ENCODE measurements around the gene CCL20. TPM values are rescaled to one million over a fixed set of nuclear protein-coding genes. Genes with fewer than 3 reads are reported as not detected.

Gene CCL20
- total RNA-seq, 1 donor from 2014 or later = not detected

DNA sequence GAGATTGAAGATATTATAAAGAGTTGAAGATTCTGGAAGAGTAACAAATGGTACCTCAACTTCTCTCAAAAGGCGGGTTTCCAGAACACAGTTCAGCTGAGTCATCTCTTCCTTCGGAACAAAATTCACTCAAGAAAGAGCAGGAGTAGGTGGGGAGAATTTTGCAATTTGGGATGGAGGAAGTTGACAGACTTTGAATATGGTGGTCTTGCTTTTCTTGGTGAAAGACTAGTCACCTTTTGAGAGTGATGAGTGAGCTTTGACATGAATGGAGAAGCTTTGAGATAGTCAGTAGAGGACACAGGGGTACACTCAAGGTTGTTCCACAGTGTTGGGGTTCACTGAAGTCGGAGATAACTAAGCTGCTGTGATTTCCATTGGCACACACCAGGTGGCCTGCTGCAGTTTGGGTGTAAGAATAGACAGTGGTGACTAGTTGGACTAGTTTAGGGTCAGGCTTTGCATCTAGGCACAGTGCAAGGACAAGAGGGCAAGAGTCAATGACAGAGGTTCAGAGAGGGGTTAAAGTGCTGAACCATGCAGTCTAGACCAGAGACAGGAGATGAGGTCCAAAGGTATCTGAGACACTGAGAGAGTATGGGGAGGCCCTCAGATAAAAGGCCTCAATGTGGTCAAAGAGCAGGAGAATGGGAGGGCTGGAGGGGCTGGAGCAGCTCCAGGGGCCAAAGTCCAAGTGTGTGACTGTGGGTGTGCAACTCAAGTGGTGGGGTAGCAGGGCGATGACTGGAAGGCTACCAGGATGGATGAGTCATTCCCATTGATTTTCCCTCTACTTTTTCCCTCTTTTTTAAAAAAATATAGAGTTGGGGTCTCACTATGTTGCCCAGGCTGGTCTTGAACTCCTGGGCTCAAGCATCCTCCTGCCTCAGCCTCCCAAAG is 7.7 kb downstream of the CCL20 start:
- Histone ChIP-seq H3K9me3 (ENCODE audit: insufficient read depth, low read depth, low read length) (no peaks in the 10 kb centered on the region), H2AFZ (ENCODE audit: low read depth, low read length) (no peak overlapping the region), H4K20me1 (ENCODE audit: insufficient read depth, low read length) (no peaks in the 10 kb centered on the region), H3K4me1 (ENCODE audit: insufficient read depth, low read length) (peaks cover 21% of the 10 kb centered on the region), H3K27ac (ENCODE audit: low read depth, low read length) (no peak overlapping the region), H3K4me2 (ENCODE audit: low read length) (no peak overlapping the region), H3K79me2 (ENCODE audit: insufficient read depth, low read length) (no peaks in the 10 kb centered on the region), H3K4me3 (ENCODE audit: insufficient read depth, low read depth, low read length) (no peak overlapping the region), H3K27me3 (ENCODE audit: insufficient read depth, low read length) (no peaks in the 10 kb centered on the region), H3K36me3 (ENCODE audit: insufficient read depth, low read length) (no peaks in the 10 kb centered on the region), H3K9ac (ENCODE audit: low read length) (no peak overlapping the region)
- DNase-seq (ENCODE audit: low read depth) (no peak), FAIRE-seq (no peak)
- Mint-ChIP-seq H3K27me3 (ENCODE audit: low read depth, unreplicated experiment) (peaks cover 4% of the 10 kb centered on the region), H3K4me3 (ENCODE audit: unreplicated experiment) (no peak overlapping the region), H3K27ac (ENCODE audit: unreplicated experiment) (peak overlapping the region; percentile 37), H3K36me3 (ENCODE audit: low read depth, unreplicated experiment) (no peaks in the 10 kb centered on the region), H3K4me1 (ENCODE audit: low read depth, unreplicated experiment) (peaks cover 34% of the 10 kb centered on the region), H3K9me3 (ENCODE audit: unreplicated experiment) (peaks cover 2% of the 10 kb centered on the region)
- no peak for TF ChIP-seq EZH2 (IDR thresholded peaks at IDR 0.05; ENCODE audit: insufficient read depth, low read length)
- TF ChIP-seq, protein P1, sequence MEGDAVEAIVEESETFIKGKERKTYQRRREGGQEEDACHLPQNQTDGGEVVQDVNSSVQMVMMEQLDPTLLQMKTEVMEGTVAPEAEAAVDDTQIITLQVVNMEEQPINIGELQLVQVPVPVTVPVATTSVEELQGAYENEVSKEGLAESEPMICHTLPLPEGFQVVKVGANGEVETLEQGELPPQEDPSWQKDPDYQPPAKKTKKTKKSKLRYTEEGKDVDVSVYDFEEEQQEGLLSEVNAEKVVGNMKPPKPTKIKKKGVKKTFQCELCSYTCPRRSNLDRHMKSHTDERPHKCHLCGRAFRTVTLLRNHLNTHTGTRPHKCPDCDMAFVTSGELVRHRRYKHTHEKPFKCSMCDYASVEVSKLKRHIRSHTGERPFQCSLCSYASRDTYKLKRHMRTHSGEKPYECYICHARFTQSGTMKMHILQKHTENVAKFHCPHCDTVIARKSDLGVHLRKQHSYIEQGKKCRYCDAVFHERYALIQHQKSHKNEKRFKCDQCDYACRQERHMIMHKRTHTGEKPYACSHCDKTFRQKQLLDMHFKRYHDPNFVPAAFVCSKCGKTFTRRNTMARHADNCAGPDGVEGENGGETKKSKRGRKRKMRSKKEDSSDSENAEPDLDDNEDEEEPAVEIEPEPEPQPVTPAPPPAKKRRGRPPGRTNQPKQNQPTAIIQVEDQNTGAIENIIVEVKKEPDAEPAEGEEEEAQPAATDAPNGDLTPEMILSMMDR (IDR thresholded peaks at IDR 0.05; ENCODE audit: insufficient read depth, low read depth, low read length) = no peak

DNA sequence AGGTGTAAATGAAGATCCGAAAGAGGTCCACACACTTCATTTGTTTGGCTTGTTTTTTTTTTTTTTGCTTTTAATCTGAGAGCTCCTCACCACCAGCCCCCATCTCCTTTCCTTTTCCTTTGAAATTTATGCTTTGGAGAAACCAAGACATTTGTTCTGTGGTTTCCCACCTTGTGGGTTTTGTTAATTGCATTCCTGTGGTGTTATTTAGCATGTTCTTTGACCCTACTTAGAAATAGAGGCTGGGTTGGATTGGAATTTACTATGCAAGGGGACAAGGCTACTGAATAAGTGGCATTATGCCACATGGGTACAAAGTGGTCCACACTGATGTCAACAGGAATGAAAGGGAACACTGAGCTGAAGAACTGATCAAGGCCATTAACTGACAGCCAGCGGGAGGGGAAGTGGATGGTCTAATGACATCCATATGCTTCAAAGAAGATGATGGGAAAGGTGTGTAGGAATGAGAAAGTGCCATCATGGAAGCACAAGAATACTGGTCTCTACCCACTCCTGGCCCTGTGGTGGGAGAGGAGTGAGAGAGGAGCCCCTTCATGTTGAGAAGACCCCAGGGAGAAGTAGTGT is 8.9 kb downstream of the CCL20 start:
- no peaks in the 10 kb centered on the region for H4K20me1 ChIP-seq (ENCODE audit: insufficient read depth, low read length)
- no peak for TF ChIP-seq EZH2 (IDR thresholded peaks at IDR 0.05; ENCODE audit: insufficient read depth, low read length)
- TF ChIP-seq, protein P1 (IDR thresholded peaks at IDR 0.05; ENCODE audit: insufficient read depth, low read depth, low read length) = no peak
- no peak overlapping the region for H3K27ac ChIP-seq (ENCODE audit: low read depth, low read length)
- DNase-seq (ENCODE audit: low read depth) (peak; percentile 64), FAIRE-seq (no peak)
- peaks cover 14% of the 10 kb centered on the region for H3K4me1 ChIP-seq (ENCODE audit: insufficient read depth, low read length)
- Mint-ChIP-seq H3K4me3 (ENCODE audit: unreplicated experiment) (no peak overlapping the region), H3K36me3 (ENCODE audit: low read depth, unreplicated experiment) (no peaks in the 10 kb centered on the region), H3K4me1 (ENCODE audit: low read depth, unreplicated experiment) (peaks cover 33% of the 10 kb centered on the region), H3K27me3 (ENCODE audit: low read depth, unreplicated experiment) (peaks cover 4% of the 10 kb centered on the region), H3K27ac (ENCODE audit: unreplicated experiment) (no peak overlapping the region), H3K9me3 (ENCODE audit: unreplicated experiment) (peaks cover 2% of the 10 kb centered on the region)
- H3K79me2 ChIP-seq (ENCODE audit: insufficient read depth, low read length) = no peaks in the 10 kb centered on the region
- H3K4me2 ChIP-seq (ENCODE audit: low read length) = no peak overlapping the region
- no peaks in the 10 kb centered on the region for H3K27me3 ChIP-seq (ENCODE audit: insufficient read depth, low read length)
- H2AFZ ChIP-seq (ENCODE audit: low read depth, low read length) = no peak overlapping the region
- H3K4me3 ChIP-seq (ENCODE audit: insufficient read depth, low read depth, low read length) = no peak overlapping the region
- no peaks in the 10 kb centered on the region for H3K36me3 ChIP-seq (ENCODE audit: insufficient read depth, low read length)
- H3K9me3 ChIP-seq (ENCODE audit: insufficient read depth, low read depth, low read length) = no peaks in the 10 kb centered on the region
- H3K9ac ChIP-seq (ENCODE audit: low read length) = no peak overlapping the region

Data from astrocyte (in vitro differentiated cells and primary cell).